GM20431 (cell line): ENCODE data around the gene TDRD10.

ENCODE experiments used
- in situ Hi-C: fragments of 300-500 bp; cut with MseI, MboI; formaldehyde crosslinking; loops from one replicate; pipeline ENCODE4 v1.15.0; 2020; ENCODE audit warnings: low sequenced_read_pairs; ENCODE audit not compliant: unreplicated experiment

TDRD10 gene

GRCh38 chr1:154573168-154573510, 71.1 kb downstream of the TDRD10 start:
- in situ Hi-C loops: no loop called here

GRCh38 chr1:154574716-154575115, 72.7 kb downstream of the TDRD10 start:
- in situ Hi-C loops: no loop called here

- in situ Hi-C loops: no loop called here
Observed at GRCh38 chr1:154575147-154575927, 73.3 kb downstream of the TDRD10 start.

- in situ Hi-C loops: no loop called here
Observed at GRCh38 chr1:154575951-154576566, 74.0 kb downstream of the TDRD10 start.

GRCh38 chr1:154577346-154578057, 75.5 kb downstream of the TDRD10 start:
- in situ Hi-C loops: no loop called here

GRCh38 chr1:154578058-154578418, 76.0 kb downstream of the TDRD10 start:
- in situ Hi-C loops: no loop called here

GRCh38 chr1:154579374-154579773, 77.4 kb downstream of the TDRD10 start:
- in situ Hi-C loops: no loop called here

GRCh38 chr1:154581766-154582165, 79.7 kb downstream of the TDRD10 start:
- in situ Hi-C loops: no loop called here

- in situ Hi-C loops: no loop called here
Observed at GRCh38 chr1:154582885-154583284, 80.9 kb downstream of the TDRD10 start.

- in situ Hi-C loops: no loop called here
Observed at GRCh38 chr1:154583773-154584172, 81.8 kb downstream of the TDRD10 start.

- in situ Hi-C loops: no loop called here
Observed at GRCh38 chr1:154584267-154584994, 82.4 kb downstream of the TDRD10 start.

GRCh38 chr1:154586231-154586630, 84.2 kb downstream of the TDRD10 start:
- in situ Hi-C loops: no loop called here

GRCh38 chr1:154586641-154587040, 84.6 kb downstream of the TDRD10 start:
- in situ Hi-C loops: no loop called here

- in situ Hi-C loops: no loop called here
Observed at GRCh38 chr1:154589780-154590179, 87.8 kb downstream of the TDRD10 start.

GRCh38 chr1:154590756-154591155, 88.7 kb downstream of the TDRD10 start:
- in situ Hi-C loops: no loop called here

GRCh38 chr1:154591206-154591605, 89.2 kb downstream of the TDRD10 start:
- in situ Hi-C loops: no loop called here

- in situ Hi-C loops: no loop called here
Observed at GRCh38 chr1:154593390-154593789, 91.4 kb downstream of the TDRD10 start.

GRCh38 chr1:154594811-154595210, 92.8 kb downstream of the TDRD10 start:
- in situ Hi-C loops: no loop called here

- in situ Hi-C loops: no loop called here
Observed at GRCh38 chr1:154595621-154596020, 93.6 kb downstream of the TDRD10 start.
